HepG2 (cell line): ENCODE measurements around the gene ZNF254. TPM values are rescaled to one million over a fixed set of nuclear protein-coding genes. Genes with fewer than 3 reads are reported as not detected.
A peak's percentile ranks its signal among the peaks of the same experiment; 100 is the strongest.
"Not testable (repeated sequence)": the region's sequence is repeated elsewhere in the genome, so short reads cannot be mapped to it uniquely, and the experiment has no call there.

Source experiments
- ATAC-seq: fragments of 200-7000 bp; cut with Tn5 transposase; 3 replicates; pipeline ENCODE4 v1.9.1; 2020; ENCODE audit warnings: mild to moderate bottlenecking, moderate library complexity
- BruUV-seq: library from RNA; stranded (reverse); fragments of 400-500 nt; replicated peaks from 2 replicates; lab custom pipeline; 2021; lab: Mats Ljungman, UMichigan
- CTCF ChIA-PET: fragments of 300-600 bp; formaldehyde crosslinking; extraction: SDS; loops from one replicate; lab custom pipeline; 2021; ENCODE audit warnings: low total read pairs, inconsistent platforms, low intra/inter-chr PET ratio; lab: Yijun Ruan, JAX
- POLR2A ChIA-PET: fragments of 350-600 bp; sonication (Branson Sonifier 250); formaldehyde crosslinking; loops from one replicate; lab custom pipeline; 2020; ENCODE audit warnings: antibody characterized with exemption, inconsistent platforms; lab: Yijun Ruan, JAX
- DNase-seq: peaks from one replicate; pipeline ENCODE4 v3.0.0-alpha.2; 2015; ENCODE audit warnings: low spot score
- FAIRE-seq: peaks from 3 replicates; lab custom pipeline; 2011; peaks lifted over from hg19 to GRCh38; lab: Jason Lieb, UNC
- H2AFZ ChIP-seq: one replicate; pipeline ENCODE4 v1.6.1; 2011; ENCODE audit warnings: low read length, inconsistent platforms
- H3K27ac ChIP-seq: fragments of 300-600 bp; 3 replicates; pipeline ENCODE4 v1.8.0; 2011; ENCODE audit warnings: mixed run types, mild to moderate bottlenecking, mixed read lengths, low read length, inconsistent platforms; ENCODE audit not compliant: insufficient read depth; ENCODE audit errors: extremely low read length
- H3K27me3 ChIP-seq, 2 experiments: fragments of 200-600 bp in 1 of 2; 2 replicates in 1 of 2; 3 replicates in 1 of 2; pipeline versions ENCODE4 v1.6.0 to v1.8.0; 2011; ENCODE audit warnings: low read length in 2 of 2, mild to moderate bottlenecking in 2 of 2, moderate library complexity in 2 of 2, inconsistent platforms in 1 of 2; ENCODE audit not compliant: insufficient read depth in 2 of 2, control insufficient read depth in 1 of 2
- H3K36me3 ChIP-seq, 2 experiments: fragments of 200-600 bp in 1 of 2; replicated peaks in 1 of 2; 2 replicates in 1 of 2; 3 replicates in 1 of 2; pipeline versions ENCODE4 v1.5.1 to v1.8.0; 2011; ENCODE audit warnings: low read length in 2 of 2, inconsistent platforms in 1 of 2; ENCODE audit not compliant: insufficient read depth in 2 of 2, control insufficient read depth in 1 of 2
- H3K4me1 ChIP-seq: 2 replicates; pipeline ENCODE4 v1.5.1; 2012; ENCODE audit warnings: low read length, inconsistent platforms; ENCODE audit not compliant: insufficient read depth
- H3K4me2 ChIP-seq: 2 replicates; pipeline ENCODE4 v1.6.0; 2011; ENCODE audit warnings: low read depth, low read length, inconsistent platforms
- H3K4me3 ChIP-seq, 3 experiments: fragments of 200-600 bp in 1 of 3; sonication (generic), shearing (Covaris generic) in 1 of 3; replicated peaks in 1 of 3; 2 replicates each; pipeline ENCODE4 v1.5.1; 2011 to 2016; ENCODE audit warnings: low read length in 3 of 3, inconsistent platforms in 2 of 3, low read depth in 2 of 3, mild to moderate bottlenecking in 2 of 3, control low read depth in 1 of 3, mixed read lengths in 1 of 3; ENCODE audit not compliant: insufficient read depth in 1 of 3
- H3K79me2 ChIP-seq: one replicate; pipeline ENCODE4 v1.6.1; 2011; ENCODE audit warnings: low read length, inconsistent platforms; ENCODE audit not compliant: insufficient read depth
- H3K9ac ChIP-seq: 2 replicates; pipeline ENCODE4 v1.6.0; 2011; ENCODE audit warnings: mild to moderate bottlenecking, low read depth, low read length, inconsistent platforms; ENCODE audit not compliant: insufficient read depth
- H3K9me3 ChIP-seq: 2 replicates; pipeline ENCODE4 v1.5.1; 2012; ENCODE audit warnings: mild to moderate bottlenecking, low read length
- H4K20me1 ChIP-seq: 2 replicates; pipeline ENCODE4 v1.6.0; 2011; ENCODE audit warnings: inconsistent platforms, mild to moderate bottlenecking, low read length, moderate library complexity; ENCODE audit not compliant: insufficient read depth
- CEBPB ChIP-seq: IDR thresholded peaks from 2 replicates; pipeline ENCODE4 v1.6.1; 2011; ENCODE audit warnings: low read depth, low read length, improper control_type of control experiment, borderline replicate concordance
- HIVEP1 ChIP-seq: sonication (generic); formaldehyde crosslinking; IDR thresholded peaks from 2 replicates; pipeline ENCODE4 v1.4.0; 2020; ENCODE audit warnings: mild to moderate bottlenecking, missing genetic modification reagents
- ZFX ChIP-seq: sonication (generic); formaldehyde crosslinking; IDR thresholded peaks from 2 replicates; pipeline ENCODE4 v1.4.0; 2020; ENCODE audit warnings: mild to moderate bottlenecking, low read depth, missing genetic modification reagents, moderate library complexity
- WGBS: methylation state at CpG from one replicate; pipeline ENCODE4 v1.1.6; 2017; ENCODE audit warnings: low lambda C conversion rate; 5-methylcytosine and 5-hydroxymethylcytosine counted together
- in situ Hi-C: cut with HindIII; loops from 2 replicates; pipeline ENCODE4 v1.10.0; 2017; ENCODE audit warnings: low pct_unique_long_range_greater_than_20kb; ENCODE audit not compliant: extremely low pct_ligation_motif_present
- intact Hi-C: fragments of 100-400 bp; cut with micrococcal nuclease; formaldehyde crosslinking; loops from one replicate; pipeline ENCODE4 v1.10.0; 2022; ENCODE audit not compliant: unreplicated experiment
- polyA plus RNA-seq, 8 experiments: library from polyadenylated mRNA; depleted of rRNA in 3 of 8; stranded (reverse) in 7 of 8; unstranded in 1 of 8; fragments of >200 nt; fragmentation: Illumina TruSeq in 4 of 8; extraction: Trizol in 4 of 8; gene quantifications; 2 replicates each; pipeline versions ENCODE4 v1.2.1 to v1.2.3, GENCODE V29; 2011 to 2016; ENCODE audit warnings: low read depth in 4 of 8, missing spikeins in 1 of 8, mixed read lengths in 1 of 8; ENCODE audit not compliant: insufficient read depth in 1 of 8
- total RNA-seq, 5 experiments: library from RNA; depleted of rRNA; stranded (reverse); fragments of >200 nt; fragmentation: Illumina TruSeq; extraction: Trizol; gene quantifications; 2 replicates each; pipeline ENCODE4 v1.2.3, GENCODE V29; 2016; ENCODE audit warnings: low read depth in 1 of 5

The ZNF254 gene
- total and polyA plus RNA-seq, 2 of the 13 experiments (the other 11 are each of a cell fraction or from before 2014, with no cell fraction given), result 2.6 to 4.6 TPM

DNA sequence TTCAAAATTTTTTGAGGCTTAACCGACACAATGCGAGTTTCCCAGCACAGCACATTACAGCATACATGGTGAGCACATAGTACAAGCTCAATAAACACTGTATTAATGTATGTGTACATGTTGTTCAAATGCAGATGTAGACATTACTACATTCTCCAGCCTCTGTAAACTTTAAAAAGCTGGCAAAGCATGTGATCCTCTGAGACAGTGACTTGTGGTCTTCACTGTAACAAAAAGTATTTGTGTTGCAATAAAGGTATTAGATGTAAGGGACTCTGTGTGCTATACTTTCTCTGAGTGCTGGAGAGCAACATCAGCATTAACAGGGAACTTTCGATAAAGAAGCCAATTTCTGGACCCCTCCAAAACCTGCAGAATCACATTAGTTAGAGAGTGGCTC is 46.4 kb upstream of the ZNF254 start:
- Histone ChIP-seq H3K36me3 (peaks cover 0 to 20% of the 10 kb centered on the region in 2 experiments), H3K9ac (no peak overlapping the region), H3K4me2 (no peak overlapping the region), H3K4me3 (no peak overlapping the region), H3K27me3 (no peaks in the 10 kb centered on the region)
- CTCF ChIA-PET, result no interaction called here
- DNase-seq (no peak), ATAC-seq (no peak)
- WGBS, result 98% methylated on average over 3 of the region's 3 CpGs
- 0 out of 2 replicates have a peak, but pooled peaks have one; percentile 12 for TF ChIP-seq CEBPB
- no peak for TF ChIP-seq ZFX
- TF ChIP-seq HIVEP1 (CRISPR knock-in tag), result no peak
- TF ChIP-seq, all 625 proteins: peak for 1
- intact Hi-C loops, result no loop called here
- no peaks in the 10 kb centered on the region for H3K9me3 ChIP-seq
- in situ Hi-C loops, result loop anchor here (25.0 kb wide), 1 partner anchor 778 kb away; the partner anchor contains the start of gene ZNF724
- POLR2A ChIA-PET, result interaction anchor here (0.8 kb wide), 1 partner anchor 11 kb away, joined by 3 read pairs; no protein-coding TSS in a partner anchor
- H4K20me1 ChIP-seq, result no peaks in the 10 kb centered on the region; the same call in 1 of the 2 replicates
- FAIRE-seq, result no peak
- peaks cover 20% of the 10 kb centered on the region for H3K4me1 ChIP-seq
- peaks cover 25% of the 10 kb centered on the region for H3K79me2 ChIP-seq
- no TSS peak for BruUV-seq
- no peak overlapping the region for H3K27ac ChIP-seq
- no peak overlapping the region for H2AFZ ChIP-seq

GRCh38 chr19:24041326-24041725 is 45.7 kb upstream of the ZNF254 start:
- H3K27ac ChIP-seq, H4K20me1 ChIP-seq, BruUV-seq, FAIRE-seq, H3K9ac ChIP-seq, H3K4me2 ChIP-seq, DNase-seq, H2AFZ ChIP-seq, ATAC-seq, H3K4me3 ChIP-seq, intact Hi-C loops, H3K27me3 ChIP-seq, CTCF ChIA-PET, H3K9me3 ChIP-seq: not testable (repeated sequence)
- H3K36me3 ChIP-seq, result peaks cover 0 to 20% of the 10 kb centered on the region in 2 experiments
- H3K79me2 ChIP-seq, result peaks cover 19% of the 10 kb centered on the region
- POLR2A ChIA-PET, result interaction anchor here (0.8 to 3.0 kb wide), 2 partner anchors 8 to 11 kb away, joined by 3 to 10 read pairs; no protein-coding TSS in a partner anchor
- H3K4me1 ChIP-seq, result peaks cover 13% of the 10 kb centered on the region
- in situ Hi-C loops, result loop anchor here (25.0 kb wide), 1 partner anchor 779 kb away; the partner anchor contains the start of gene ZNF724
- WGBS, result no CpG with 5 or more reads among the region's 32 CpGs
